Activated CD4-positive, alpha-beta T cell treated with anti-CD3 and anti-CD28 coated beads, Interleukin-2, amount 10 ng/mL, durations not matched to agents 7 days and 5 days (primary cell): Measurements from ENCODE around the gene VCY1B. TPM values are rescaled to one million over a fixed set of nuclear protein-coding genes. Genes with fewer than 3 reads are reported as not detected.
"Not testable (repeated sequence)": the region's sequence is repeated elsewhere in the genome, so short reads cannot be mapped to it uniquely, and the experiment has no call there.

Source experiments
- CTCF ChIA-PET: fragments of 350-600 bp; sonication (Branson Sonifier 250); formaldehyde crosslinking; loops from one replicate; lab custom pipeline; 2021; ENCODE audit warnings: antibody characterized with exemption; lab: Charles Lee
- POLR2A ChIA-PET: fragments of 350-600 bp; sonication (Branson Sonifier 250); formaldehyde crosslinking; loops from one replicate; lab custom pipeline; 2021; ENCODE audit warnings: antibody characterized with exemption; lab: Charles Lee
- DNase-seq: peaks from one replicate; pipeline ENCODE4 v3.0.0-alpha.2; 2020
- H3K27ac Mint-ChIP-seq: one replicate; pipeline ENCODE4 v1.8.0; 2021; ENCODE audit warnings: mild to moderate bottlenecking, moderate library complexity, mixed read lengths
- H3K27me3 Mint-ChIP-seq: one replicate; pipeline ENCODE4 v1.8.0; 2021; ENCODE audit warnings: mixed read lengths
- H3K36me3 Mint-ChIP-seq: one replicate; pipeline ENCODE4 v1.8.0; 2021; ENCODE audit warnings: low read depth, mixed read lengths
- H3K4me1 Mint-ChIP-seq: one replicate; pipeline ENCODE4 v1.8.0; 2021; ENCODE audit warnings: mixed read lengths
- H3K4me3 Mint-ChIP-seq: one replicate; pipeline ENCODE4 v1.8.0; 2021; ENCODE audit warnings: mild to moderate bottlenecking, moderate library complexity, mixed read lengths
- H3K9me3 Mint-ChIP-seq: one replicate; pipeline ENCODE4 v1.8.0; 2021; ENCODE audit warnings: mixed read lengths
- total RNA-seq, 2 experiments: library from RNA; stranded (reverse); gene quantifications; one replicate each; pipeline ENCODE4 v1.2.3, GENCODE V29; 2021

Gene VCY1B
- not detected for total RNA-seq

- POLR2A ChIA-PET, H3K27ac Mint-ChIP-seq, H3K36me3 Mint-ChIP-seq, CTCF ChIA-PET, H3K27me3 Mint-ChIP-seq, H3K4me1 Mint-ChIP-seq, H3K4me3 Mint-ChIP-seq, DNase-seq, H3K9me3 Mint-ChIP-seq: not testable (repeated sequence)
Measured at GRCh38 chrY:14055927-14056326, at the start of gene VCY1B. Gene VCY1B (plus strand): TSS chrY:14056227. CDS start chrY:14056290, 63 bp downstream.

GRCh38 chrY:14011916-14012315 lies 44.1 kb upstream of the VCY1B start:
- POLR2A ChIA-PET, H3K4me3 Mint-ChIP-seq, H3K36me3 Mint-ChIP-seq, H3K27me3 Mint-ChIP-seq, H3K27ac Mint-ChIP-seq, CTCF ChIA-PET, DNase-seq, H3K4me1 Mint-ChIP-seq, H3K9me3 Mint-ChIP-seq: not testable (repeated sequence)

GRCh38 chrY:14030395-14030794 lies 25.6 kb upstream of the VCY1B start:
- H3K36me3 Mint-ChIP-seq, H3K27me3 Mint-ChIP-seq, POLR2A ChIA-PET, DNase-seq, H3K9me3 Mint-ChIP-seq, H3K4me3 Mint-ChIP-seq, CTCF ChIA-PET, H3K4me1 Mint-ChIP-seq, H3K27ac Mint-ChIP-seq: not testable (repeated sequence)

GRCh38 chrY:14085877-14086276 lies 29.9 kb downstream of the VCY1B start:
- Mint-ChIP-seq H3K4me3 (no peak overlapping the region), H3K27me3 (no peaks in the 10 kb centered on the region), H3K27ac (no peak overlapping the region), H3K4me1 (no peaks in the 10 kb centered on the region), H3K9me3 (no peaks in the 10 kb centered on the region), H3K36me3 (no peaks in the 10 kb centered on the region)
- ChIA-PET POLR2A (no interaction called here), CTCF (no interaction called here)
- no peak for DNase-seq

Other genes starting within 250 kb of the VCY1B start
- gene VCY, start 69.8 kb upstream of the VCY1B start, total RNA-seq, result not detected